GM23248 (cell line): Measurements from ENCODE around the gene FITM1. TPM values are rescaled to one million over a fixed set of nuclear protein-coding genes. Genes with fewer than 3 reads are reported as not detected.

Experiments used
- DNase-seq: peaks from one replicate; pipeline ENCODE4 v3.0.0-alpha.2; 2015
- H2AFZ ChIP-seq: fragments of 200-600 bp; sonication (generic); 2 replicates; pipeline ENCODE4 v1.6.1; 2016; ENCODE audit warnings: antibody characterized with exemption
- H3F3A ChIP-seq: fragments of 200-600 bp; sonication (generic); 2 replicates; pipeline ENCODE4 v1.6.1; 2016; ENCODE audit warnings: mild to moderate bottlenecking, antibody characterized with exemption, mixed run types; ENCODE audit not compliant: insufficient read depth
- H3K27ac ChIP-seq: fragments of 200-600 bp; sonication (generic); 2 replicates; pipeline ENCODE4 v1.5.1; 2016; ENCODE audit warnings: mild to moderate bottlenecking
- H3K27me3 ChIP-seq: fragments of 200-600 bp; sonication (generic); replicated peaks from 2 replicates; pipeline ENCODE4 v1.6.1; 2016; ENCODE audit warnings: mild to moderate bottlenecking; ENCODE audit not compliant: insufficient read depth
- H3K36me3 ChIP-seq: fragments of 200-600 bp; sonication (generic); 2 replicates; pipeline ENCODE4 v1.6.1; 2016; ENCODE audit warnings: low read depth, mild to moderate bottlenecking
- H3K4me1 ChIP-seq: fragments of 200-600 bp; sonication (generic); 2 replicates; pipeline ENCODE4 v1.6.1; 2016; ENCODE audit warnings: mild to moderate bottlenecking; ENCODE audit not compliant: insufficient read depth
- H3K4me2 ChIP-seq: fragments of 200-600 bp; sonication (generic); one replicate; pipeline ENCODE4 v1.6.1; 2016; ENCODE audit warnings: mild to moderate bottlenecking; ENCODE audit not compliant: unreplicated experiment
- H3K4me3 ChIP-seq: fragments of 200-600 bp; sonication (generic); 2 replicates; pipeline ENCODE4 v1.5.1; 2016; ENCODE audit warnings: mild to moderate bottlenecking
- H3K79me2 ChIP-seq: fragments of 200-600 bp; sonication (generic); 2 replicates; pipeline ENCODE4 v1.6.1; 2016; ENCODE audit warnings: mild to moderate bottlenecking; ENCODE audit not compliant: insufficient read depth
- H3K9ac ChIP-seq: fragments of 200-600 bp; sonication (generic); 2 replicates; pipeline ENCODE4 v1.6.1; 2016; ENCODE audit warnings: mild to moderate bottlenecking
- H3K9me2 ChIP-seq: fragments of 200-600 bp; sonication (generic); 2 replicates; pipeline ENCODE4 v1.6.1; 2016; ENCODE audit warnings: mixed run types, mild to moderate bottlenecking, moderate library complexity; ENCODE audit not compliant: insufficient read depth
- H3K9me3 ChIP-seq: fragments of 200-600 bp; sonication (generic); one replicate; pipeline ENCODE4 v1.6.1; 2017; ENCODE audit warnings: low read depth
- H4K20me1 ChIP-seq: fragments of 200-600 bp; sonication (generic); 2 replicates; pipeline ENCODE4 v1.6.0; 2016; ENCODE audit not compliant: insufficient read depth
- EZH2 ChIP-seq: fragments of 200-600 bp; sonication (generic); IDR thresholded peaks from 2 replicates; pipeline ENCODE4 v1.6.1; 2018; ENCODE audit warnings: antibody characterized with exemption, mild to moderate bottlenecking; ENCODE audit not compliant: insufficient read depth, poor library complexity, severe bottlenecking
- EZH2phosphoT487 ChIP-seq: fragments of 200-600 bp; sonication (generic); IDR thresholded peaks from 2 replicates; pipeline ENCODE4 v1.6.1; 2018; ENCODE audit warnings: antibody characterized with exemption, moderate library complexity, mild to moderate bottlenecking, low read depth; ENCODE audit not compliant: insufficient read depth
- WGBS, 2 experiments: methylation state at CpG; one replicate each; pipeline ENCODE4 v1.1.6; 2015 to 2017; ENCODE audit warnings: low lambda C conversion rate in 2 of 2, low coverage in 1 of 2; ENCODE audit errors: missing lambda C conversion rate in 2 of 2; 5-methylcytosine and 5-hydroxymethylcytosine counted together
- in situ Hi-C: fragments of 300-500 bp; cut with MboI; formaldehyde crosslinking; loops from 2 replicates; pipeline ENCODE4 v1.15.0; 2020
- polyA plus RNA-seq: library from polyadenylated mRNA; unstranded; fragments of >200 nt; fragmentation: Nextera tagmentation; extraction: Ambion mirVana; gene quantifications from 2 replicates; pipeline ENCODE4 v1.2.1, GENCODE V29; 2016
- total RNA-seq: library from RNA; depleted of rRNA; stranded (reverse); fragments of >200 nt; shearing (Covaris generic); gene quantifications from 2 replicates; pipeline ENCODE4 v1.2.3, GENCODE V29; 2014

FITM1 gene
- total and polyA plus RNA-seq, 2 experiments from 2014 or later, result not detected

DNA sequence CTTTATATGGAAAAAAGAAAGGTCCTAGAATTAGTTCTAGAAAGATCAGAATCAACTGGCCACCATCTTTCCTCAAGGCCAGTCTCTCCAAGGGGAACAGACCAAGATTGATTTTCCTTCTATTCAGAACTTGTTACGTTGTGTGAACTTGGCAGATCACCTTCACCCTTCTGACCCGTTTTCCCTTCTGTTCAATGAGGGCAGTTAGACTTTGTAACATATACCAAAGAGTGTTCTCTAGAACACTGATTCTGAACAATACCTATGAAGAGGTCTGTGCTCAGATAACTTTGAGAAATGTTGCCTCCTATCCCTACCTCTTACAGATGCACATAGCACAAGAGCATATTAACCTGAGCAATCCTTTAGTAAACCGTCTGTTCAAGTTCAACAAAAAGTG, 47.0 kb upstream of the FITM1 start:
- no peaks in the 10 kb centered on the region for H4K20me1 ChIP-seq
- H3K9ac ChIP-seq, result no peak overlapping the region
- 69 to 74% methylated on average over 3 of the region's 3 CpGs for WGBS, 2 experiments
- in situ Hi-C loops, result no loop called here
- H3K27ac ChIP-seq, result no peak overlapping the region
- TF ChIP-seq EZH2 (no peak), EZH2phosphoT487 (no peak)
- no peak overlapping the region for H2AFZ ChIP-seq
- no peaks in the 10 kb centered on the region for H3K9me2 ChIP-seq
- no peaks in the 10 kb centered on the region for H3K9me3 ChIP-seq
- no peak for DNase-seq
- H3K36me3 ChIP-seq, result no peaks in the 10 kb centered on the region
- no peaks in the 10 kb centered on the region for H3K4me1 ChIP-seq
- peaks cover 14% of the 10 kb centered on the region; the same call in 1 of the 2 replicates for H3K27me3 ChIP-seq
- no peak overlapping the region for H3K4me3 ChIP-seq
- H3K79me2 ChIP-seq, result no peaks in the 10 kb centered on the region
- no peak overlapping the region for H3K4me2 ChIP-seq
- no peaks in the 10 kb centered on the region for H3F3A ChIP-seq

GRCh38 chr14:24084440-24084839, 46.0 kb upstream of the FITM1 start:
- Histone ChIP-seq H3K36me3 (no peaks in the 10 kb centered on the region), H2AFZ (no peak overlapping the region), H3K9me3 (no peaks in the 10 kb centered on the region), H3K79me2 (no peaks in the 10 kb centered on the region), H3F3A (no peaks in the 10 kb centered on the region), H3K27ac (no peak overlapping the region), H3K4me3 (no peak overlapping the region), H3K9ac (no peak overlapping the region), H3K27me3 (peaks cover 14% of the 10 kb centered on the region; the same call in 1 of the 2 replicates), H3K4me1 (no peaks in the 10 kb centered on the region), H4K20me1 (no peaks in the 10 kb centered on the region), H3K4me2 (no peak overlapping the region), H3K9me2 (no peaks in the 10 kb centered on the region)
- TF ChIP-seq EZH2, result no peak
- no peak for TF ChIP-seq EZH2phosphoT487
- in situ Hi-C loops, result no loop called here
- DNase-seq, result no peak
- WGBS, 2 experiments, result 89 to 91% methylated on average over 2 of the region's 2 CpGs

DNA sequence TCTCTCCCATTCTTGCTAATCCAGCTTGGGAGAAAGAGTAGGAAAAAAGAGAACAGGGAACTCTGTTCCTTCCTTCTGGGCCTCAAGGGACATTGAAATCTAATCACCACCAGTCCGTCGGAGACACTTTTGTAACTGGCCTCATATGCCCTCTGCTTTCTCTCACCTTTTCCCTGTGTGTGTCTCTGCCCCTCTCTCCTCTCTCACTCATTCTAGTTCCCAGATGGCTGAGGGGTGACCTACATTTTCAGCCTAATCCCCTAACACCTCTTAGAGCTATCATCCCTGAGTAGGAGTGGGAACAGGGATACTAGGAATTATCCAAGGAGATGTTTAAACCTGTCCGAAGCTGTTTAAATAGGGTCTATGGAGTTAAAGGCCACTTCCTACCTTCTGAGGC, 45.2 kb upstream of the FITM1 start:
- no peak for DNase-seq

DNA sequence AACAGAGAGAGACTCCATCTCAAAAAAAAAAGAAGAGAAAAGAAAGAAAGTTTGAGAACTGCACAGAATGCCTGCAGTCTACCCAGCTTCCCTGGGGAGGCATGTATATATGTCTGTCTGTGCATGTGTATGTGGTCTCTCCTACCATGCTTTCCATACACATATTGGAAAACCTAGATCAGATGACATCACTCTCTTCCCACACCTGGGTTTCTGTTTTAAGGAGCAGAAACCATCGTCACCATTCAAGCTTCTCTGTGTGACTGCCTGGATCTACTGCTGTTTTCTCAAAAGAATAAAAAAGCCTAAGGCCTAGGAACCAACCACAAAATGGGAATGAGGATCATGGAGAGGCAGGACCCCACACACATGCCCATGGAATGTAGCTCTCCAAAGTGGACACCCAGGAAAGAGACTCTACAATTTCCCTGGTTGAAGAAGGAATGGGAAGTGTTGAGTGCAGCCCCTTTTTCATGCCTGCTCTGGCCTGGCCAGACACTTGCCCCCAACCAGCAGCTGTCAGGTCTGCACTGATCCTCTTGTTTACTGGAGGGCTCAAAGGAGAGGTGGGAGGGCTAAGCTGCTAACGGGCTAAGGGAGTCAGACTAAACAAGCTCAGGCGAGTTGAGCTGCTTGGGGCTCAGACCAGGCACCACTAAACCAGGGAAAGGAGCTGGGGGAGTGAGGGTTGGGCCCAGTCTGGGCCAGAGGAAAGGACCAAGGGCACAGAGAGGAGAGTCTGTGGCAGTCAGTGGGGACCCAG, 44.1 kb upstream of the FITM1 start:
- H2AFZ ChIP-seq, result no peak overlapping the region
- peaks cover 14% of the 10 kb centered on the region; the same call in 1 of the 2 replicates for H3K27me3 ChIP-seq
- no peaks in the 10 kb centered on the region for H3K9me2 ChIP-seq
- no peaks in the 10 kb centered on the region for H3K79me2 ChIP-seq
- TF ChIP-seq EZH2 (no peak), EZH2phosphoT487 (no peak)
- no peak overlapping the region for H3K4me2 ChIP-seq
- 57 to 64% methylated on average over 3 of the region's 3 CpGs for WGBS, 2 experiments
- DNase-seq, result no peak
- no peaks in the 10 kb centered on the region for H3K36me3 ChIP-seq
- H3F3A ChIP-seq, result no peaks in the 10 kb centered on the region
- in situ Hi-C loops, result no loop called here
- H3K4me3 ChIP-seq, result no peak overlapping the region
- no peak overlapping the region for H3K9ac ChIP-seq
- H4K20me1 ChIP-seq, result no peaks in the 10 kb centered on the region
- no peaks in the 10 kb centered on the region for H3K9me3 ChIP-seq
- H3K4me1 ChIP-seq, result no peaks in the 10 kb centered on the region
- H3K27ac ChIP-seq, result no peak overlapping the region

More for the DNA sequence above, 45.2 kb upstream of the FITM1 start:
- H3K79me2 ChIP-seq, result no peaks in the 10 kb centered on the region
- no peaks in the 10 kb centered on the region for H3F3A ChIP-seq
- no peaks in the 10 kb centered on the region for H3K36me3 ChIP-seq
- H3K4me2 ChIP-seq, result no peak overlapping the region
- H3K27me3 ChIP-seq, result peaks cover 14% of the 10 kb centered on the region; the same call in 1 of the 2 replicates
- H3K9me3 ChIP-seq, result no peaks in the 10 kb centered on the region
- no peak overlapping the region for H2AFZ ChIP-seq
- no peaks in the 10 kb centered on the region for H3K4me1 ChIP-seq
- WGBS, 2 experiments, result 75 to 80% methylated on average over 3 of the region's 3 CpGs
- no peak overlapping the region for H3K27ac ChIP-seq
- no peaks in the 10 kb centered on the region for H4K20me1 ChIP-seq
- H3K4me3 ChIP-seq, result no peak overlapping the region
- no peak for TF ChIP-seq EZH2phosphoT487
- TF ChIP-seq EZH2, result no peak
- in situ Hi-C loops, result no loop called here
- no peak overlapping the region for H3K9ac ChIP-seq
- no peaks in the 10 kb centered on the region for H3K9me2 ChIP-seq
